Endothelial cell of umbilical vein (primary cell): ENCODE measurements around the gene UGT3A2. TPM values are rescaled to one million over a fixed set of nuclear protein-coding genes. Genes with fewer than 3 reads are reported as not detected.

Source experiments
- BruUV-seq: library from RNA; stranded (reverse); fragments of 400-500 nt; replicated peaks from 2 replicates; lab custom pipeline; 2021; lab: Mats Ljungman, UMichigan
- CTCF ChIA-PET: fragments of 300-600, 350-600 bp; sonication (Branson Sonifier 250); formaldehyde crosslinking; loops from one replicate; lab custom pipeline; 2021; ENCODE audit warnings: antibody characterized with exemption, inconsistent platforms; lab: Charles Lee
- POLR2A ChIA-PET: fragments of 300-600, 350-600 bp; sonication (Branson Sonifier 250); formaldehyde crosslinking; loops from one replicate; lab custom pipeline; 2021; ENCODE audit warnings: antibody characterized with exemption, inconsistent platforms; lab: Charles Lee
- DNase-seq: peaks from one replicate; pipeline ENCODE4 v3.0.0-alpha.2; 2011; ENCODE audit warnings: low read depth, low spot score
- FAIRE-seq: peaks from 2 replicates; lab custom pipeline; 2011; peaks lifted over from hg19 to GRCh38; lab: Jason Lieb, UNC
- H2AFZ ChIP-seq: 2 replicates; pipeline ENCODE4 v1.6.0; 2012; ENCODE audit warnings: low read depth, low read length, control low read depth, inconsistent platforms
- H3K27ac ChIP-seq: 2 replicates; pipeline ENCODE4 v1.5.1; 2011; ENCODE audit warnings: low read depth, mild to moderate bottlenecking, control low read depth, low read length, moderate library complexity; ENCODE audit not compliant: insufficient read depth
- H3K27me3 ChIP-seq, 2 experiments: 2 replicates each; pipeline versions ENCODE4 v1.6.0 to v1.6.1; 2011; ENCODE audit warnings: low read length in 2 of 2, mixed read lengths in 1 of 2; ENCODE audit not compliant: control insufficient read depth in 2 of 2, insufficient read depth in 2 of 2
- H3K36me3 ChIP-seq, 2 experiments: 2 replicates in 1 of 2; 3 replicates in 1 of 2; pipeline ENCODE4 v1.5.1; 2011; ENCODE audit warnings: low read length in 2 of 2, mild to moderate bottlenecking in 1 of 2, moderate library complexity in 1 of 2; ENCODE audit not compliant: control insufficient read depth in 2 of 2, insufficient read depth in 2 of 2; ENCODE audit errors: extremely low read depth in 1 of 2
- H3K4me1 ChIP-seq: 3 replicates; pipeline ENCODE4 v1.5.1; 2011; ENCODE audit warnings: mild to moderate bottlenecking, low read length; ENCODE audit not compliant: control insufficient read depth, insufficient read depth; ENCODE audit errors: extremely low read depth
- H3K4me2 ChIP-seq: 2 replicates; pipeline ENCODE4 v1.6.1; 2011; ENCODE audit warnings: low read length, control low read depth, mixed read lengths; ENCODE audit not compliant: insufficient read depth
- H3K4me3 ChIP-seq, 3 experiments: fragments of 200-600 bp in 1 of 3; sonication (generic), shearing (Covaris generic) in 1 of 3; replicated peaks in 1 of 3; 2 replicates each; pipeline ENCODE4 v1.5.1; 2011 to 2016; ENCODE audit warnings: control low read depth in 3 of 3, low read length in 3 of 3, mild to moderate bottlenecking in 2 of 3, inconsistent platforms in 1 of 3, low read depth in 1 of 3, moderate library complexity in 1 of 3; ENCODE audit not compliant: insufficient read depth in 1 of 3
- H3K79me2 ChIP-seq: 2 replicates; pipeline ENCODE4 v1.6.0; 2012; ENCODE audit warnings: low read length, inconsistent platforms; ENCODE audit not compliant: control insufficient read depth, insufficient read depth
- H3K9ac ChIP-seq: replicated peaks from 2 replicates; pipeline ENCODE3; 2011; ENCODE audit warnings: low read length, control low read depth; ENCODE audit not compliant: insufficient read depth; ENCODE audit errors: extremely low read depth
- H3K9me1 ChIP-seq: replicated peaks from 3 replicates; pipeline ENCODE4 v1.6.0; 2011; ENCODE audit warnings: mild to moderate bottlenecking, low read length; ENCODE audit not compliant: control insufficient read depth, insufficient read depth; ENCODE audit errors: extremely low read depth
- H3K9me3 ChIP-seq: replicated peaks from 2 replicates; pipeline ENCODE4 v1.5.1; 2012; ENCODE audit warnings: low read length, inconsistent platforms; ENCODE audit not compliant: control insufficient read depth, insufficient read depth
- H4K20me1 ChIP-seq: replicated peaks from 2 replicates; pipeline ENCODE3; 2011; ENCODE audit warnings: mild to moderate bottlenecking, low read length; ENCODE audit not compliant: control insufficient read depth, insufficient read depth; ENCODE audit errors: extremely low read depth
- CTCF ChIP-seq, 2 donors: IDR thresholded peaks; 1 replicate in 1 of 2; 2 replicates in 1 of 2; pipeline ENCODE4 v1.5.1; 2011; ENCODE audit warnings: low read length in 2 of 2, mild to moderate bottlenecking in 2 of 2, moderate library complexity in 2 of 2, control low read depth in 1 of 2, inconsistent platforms in 1 of 2, low read depth in 1 of 2; ENCODE audit not compliant: insufficient read depth in 1 of 2; ENCODE audit errors: extremely low read depth in 1 of 2
- EZH2 ChIP-seq: IDR thresholded peaks from 2 replicates; pipeline ENCODE4 v1.6.1; 2012; ENCODE audit warnings: borderline replicate concordance, low read depth, mild to moderate bottlenecking, moderate library complexity, low read length, inconsistent platforms; ENCODE audit not compliant: severe bottlenecking
- FOS ChIP-seq: IDR thresholded peaks from 2 replicates; pipeline ENCODE4 v1.6.1; 2011; ENCODE audit warnings: mild to moderate bottlenecking, low read length, moderate library complexity, borderline replicate concordance; ENCODE audit not compliant: insufficient read depth
- JUN ChIP-seq: IDR thresholded peaks from 2 replicates; pipeline ENCODE4 v1.6.1; 2011; ENCODE audit warnings: borderline replicate concordance, low read depth; ENCODE audit not compliant: insufficient read length, insufficient read depth
- MAX ChIP-seq: IDR thresholded peaks from 2 replicates; pipeline ENCODE4 v1.6.1; 2011; ENCODE audit not compliant: insufficient read depth, insufficient read length
- MYC ChIP-seq: IDR thresholded peaks from one replicate; pipeline ENCODE4 v1.6.1; 2011; ENCODE audit warnings: mild to moderate bottlenecking, low read depth, low read length
- dilution Hi-C: fragments of 300-500 bp; cut with MboI; formaldehyde crosslinking; loops from one replicate; pipeline ENCODE4 v1.15.0; 2019; ENCODE audit warnings: low sequenced_read_pairs; ENCODE audit not compliant: extremely low pct_ligation_motif_present
- intact Hi-C: fragments of 100-400 bp; cut with micrococcal nuclease; formaldehyde crosslinking; loops from one replicate; pipeline ENCODE4 v1.10.0; 2022
- polyA plus RNA-seq, 4 experiments: library from polyadenylated mRNA; depleted of rRNA in 3 of 4; stranded (reverse) in 3 of 4; unstranded in 1 of 4; fragments of >200 nt; gene quantifications; 2 replicates each; pipeline versions ENCODE4 v1.2.1 to v1.2.3, GENCODE V29; 2011 to 2012; ENCODE audit warnings: missing spikeins in 1 of 4
- total RNA-seq: library from RNA; stranded (reverse); gene quantifications from 2 replicates; pipeline ENCODE4 v1.2.3, GENCODE V29; 2021

UGT3A2 gene
- total and polyA plus RNA-seq, 2 donors (not counting 3 experiments of a cell fraction or from before 2014, with no cell fraction given): not detected

GRCh38 chr5:36073595-36074216 is 7.0 kb upstream of the UGT3A2 start:
- POLR2A ChIA-PET: no interaction called here
- DNase-seq: no peak
- no peak overlapping the region for H3K9ac ChIP-seq
- intact Hi-C loops (no loop called here), dilution Hi-C loops (no loop called here)
- H3K4me3 ChIP-seq: no peak overlapping the region
- H2AFZ ChIP-seq: no peak overlapping the region
- no peaks in the 10 kb centered on the region for H3K4me1 ChIP-seq
- CTCF ChIA-PET: interaction anchor here (0.9 to 2.2 kb wide), 3 partner anchors 12 to 16 kb away, joined by 3 to 12 read pairs (median 3); no protein-coding TSS in a partner anchor
- H3K9me3 ChIP-seq: no peaks in the 10 kb centered on the region
- no peak for FAIRE-seq
- peaks cover 0 to 7% of the 10 kb centered on the region in 2 experiments for H3K27me3 ChIP-seq
- no peaks in the 10 kb centered on the region for H3K9me1 ChIP-seq
- H3K36me3 ChIP-seq: no peaks in the 10 kb centered on the region
- no TSS peak for BruUV-seq
- H4K20me1 ChIP-seq: no peaks in the 10 kb centered on the region
- H3K79me2 ChIP-seq: no peaks in the 10 kb centered on the region
- no peak overlapping the region for H3K4me2 ChIP-seq
- no peak overlapping the region for H3K27ac ChIP-seq
- TF ChIP-seq CTCF (IDR thresholded peaks at IDR 0.05; ENCODE audit: extremely low read depth in 1 of 2, insufficient read depth in 1 of 2, low read depth in 1 of 2, low read length in 2 of 2): no peak
- no peak for TF ChIP-seq FOS
- TF ChIP-seq JUN: no peak
- no peak for TF ChIP-seq MYC
- no peak for TF ChIP-seq MAX
- no peak for TF ChIP-seq EZH2
